ENCODE results near the gene RPS27.

RPS27 gene

DNA sequence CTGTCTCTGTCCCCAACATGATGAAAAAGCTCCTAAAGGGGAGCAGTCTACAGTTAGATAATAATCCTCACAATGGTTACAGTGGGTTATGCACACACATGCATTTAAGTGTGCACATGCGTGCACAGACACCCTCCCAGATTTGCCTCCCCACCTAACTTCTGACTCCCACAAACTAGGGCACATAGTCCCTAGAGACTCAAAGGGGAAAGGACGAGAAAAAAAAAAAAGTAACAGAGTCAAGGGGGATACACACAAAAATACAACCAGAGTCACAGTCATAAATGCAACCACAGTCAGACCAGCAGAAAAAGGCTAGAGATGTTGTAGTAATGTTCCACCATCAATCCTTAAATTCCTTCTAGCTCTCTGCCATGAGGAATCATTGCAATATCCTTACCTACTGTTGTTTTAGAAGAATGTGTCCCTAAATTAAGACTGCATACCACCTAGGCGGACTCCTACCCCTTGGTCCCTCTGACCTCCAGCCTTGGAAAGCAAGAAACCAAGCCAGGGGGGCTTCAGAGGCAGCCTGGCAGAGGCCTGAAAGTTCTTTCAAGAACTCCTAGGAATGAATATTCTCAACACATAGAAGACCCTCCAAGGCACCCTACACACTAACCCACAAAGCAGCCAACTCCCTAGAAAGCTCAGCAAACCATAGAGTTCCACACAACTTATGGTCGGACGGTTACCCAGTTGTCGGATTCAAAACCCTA lies 33.4 kb upstream of the RPS27 start:
- peak overlapping the region; percentile 93 for H3K4me3 Mint-ChIP-seq
- peak overlapping the region; percentile 98 for H3K27ac Mint-ChIP-seq
- no peaks in the 10 kb centered on the region for H3K27me3 Mint-ChIP-seq
- peaks cover 62% of the 10 kb centered on the region for H3K4me1 Mint-ChIP-seq (ENCODE audit: low read depth)
- peaks cover 78% of the 10 kb centered on the region for H3K36me3 Mint-ChIP-seq (ENCODE audit: low read depth)
- DNase-seq, result no peak
- no peaks in the 10 kb centered on the region for H3K9me3 Mint-ChIP-seq

GRCh38 chr1:153957744-153958110 lies 32.8 kb upstream of the RPS27 start:
- Mint-ChIP-seq H3K4me3 (peak overlapping the region; percentile 93), H3K27ac (peak overlapping the region; percentile 98), H3K27me3 (no peaks in the 10 kb centered on the region), H3K4me1 (ENCODE audit: low read depth) (peaks cover 68% of the 10 kb centered on the region), H3K9me3 (no peaks in the 10 kb centered on the region), H3K36me3 (ENCODE audit: low read depth) (peaks cover 78% of the 10 kb centered on the region)
- no peak for DNase-seq

DNA sequence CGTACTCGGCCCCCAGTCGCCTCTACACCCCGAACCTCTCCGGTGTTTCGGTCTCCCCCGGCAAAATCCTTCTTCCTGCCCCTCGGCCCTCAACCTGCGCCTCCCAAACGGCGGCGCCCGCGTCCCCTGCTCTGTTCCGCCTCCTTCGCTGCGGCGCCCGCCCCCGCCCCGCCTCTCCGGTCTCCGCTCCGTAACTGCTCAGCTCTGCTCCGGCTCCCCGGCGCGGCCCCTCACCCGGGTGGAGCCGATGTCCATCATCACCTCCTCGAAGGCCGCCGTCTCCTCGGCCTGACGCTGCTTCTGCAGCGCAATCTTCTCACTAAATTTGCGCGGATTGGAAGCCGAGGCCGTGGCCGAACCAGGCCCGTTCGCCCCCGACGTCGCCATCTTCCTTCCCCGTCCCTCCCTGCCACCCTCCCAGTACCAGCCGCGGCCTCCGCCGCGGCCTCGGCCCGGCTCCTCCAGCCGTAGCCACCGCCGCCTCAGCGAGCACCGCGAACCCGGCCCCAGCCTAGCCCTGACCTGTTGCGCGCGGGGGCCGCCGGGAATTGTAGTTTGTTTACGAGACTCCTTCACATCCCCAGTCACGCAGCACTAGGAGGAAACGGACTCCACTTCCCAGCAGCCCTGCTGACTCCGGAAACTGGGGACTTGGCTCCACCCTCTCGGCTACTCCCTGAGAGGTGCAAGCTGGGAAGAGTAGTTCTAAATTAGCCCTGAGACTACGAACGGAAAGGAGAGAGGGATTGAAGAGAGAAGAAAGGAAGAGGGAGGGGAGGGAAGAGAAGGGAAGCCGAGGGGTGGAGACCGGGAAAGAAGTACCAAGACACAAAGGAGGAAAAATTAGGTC lies 32.2 kb upstream of the RPS27 start, which contains the start of gene CRTC2:
Gene CRTC2 (minus strand): TSS at position 502 of the 850 bp plus-strand sequence. CDS start 115 bp downstream, at position 387.
- H3K4me1 Mint-ChIP-seq (ENCODE audit: low read depth), result peaks cover 67% of the 10 kb centered on the region
- H3K27me3 Mint-ChIP-seq, result no peaks in the 10 kb centered on the region

GRCh38 chr1:153958961-153959260 lies 31.7 kb upstream of the RPS27 start:
- Mint-ChIP-seq H3K36me3 (ENCODE audit: low read depth) (peaks cover 76% of the 10 kb centered on the region), H3K4me1 (ENCODE audit: low read depth) (peaks cover 69% of the 10 kb centered on the region), H3K9me3 (no peaks in the 10 kb centered on the region), H3K4me3 (peak overlapping the region; percentile 93), H3K27me3 (no peaks in the 10 kb centered on the region), H3K27ac (peak overlapping the region; percentile 98)
- DNase-seq, result no peak

More for the DNA sequence above, 32.2 kb upstream of the RPS27 start, which contains the start of gene CRTC2:
- peaks cover 80% of the 10 kb centered on the region for H3K36me3 Mint-ChIP-seq (ENCODE audit: low read depth)
- DNase-seq, result peak; percentile 95
- H3K27ac Mint-ChIP-seq, result peak within 1 kb of the TSS; percentile 98
- peak within 1 kb of the TSS; percentile 93 for H3K4me3 Mint-ChIP-seq
- H3K9me3 Mint-ChIP-seq, result no peaks in the 10 kb centered on the region

- peaks cover 69% of the 10 kb centered on the region for H3K4me1 Mint-ChIP-seq (ENCODE audit: low read depth)
- no peaks in the 10 kb centered on the region for H3K27me3 Mint-ChIP-seq
- peak overlapping the region; percentile 98 for H3K27ac Mint-ChIP-seq
- no peak overlapping the region for H3K4me3 Mint-ChIP-seq
- H3K9me3 Mint-ChIP-seq, result no peaks in the 10 kb centered on the region
- DNase-seq, result no peak
- H3K36me3 Mint-ChIP-seq (ENCODE audit: low read depth), result peaks cover 74% of the 10 kb centered on the region
Observed at GRCh38 chr1:153959454-153959853, 31.1 kb upstream of the RPS27 start.

- H3K27ac Mint-ChIP-seq, result peak overlapping the region; percentile 80
- no peaks in the 10 kb centered on the region for H3K27me3 Mint-ChIP-seq
- no peak for DNase-seq
- H3K4me3 Mint-ChIP-seq, result no peak overlapping the region
- H3K9me3 Mint-ChIP-seq, result no peaks in the 10 kb centered on the region
- H3K36me3 Mint-ChIP-seq (ENCODE audit: low read depth), result peaks cover 69% of the 10 kb centered on the region
- H3K4me1 Mint-ChIP-seq (ENCODE audit: low read depth), result peaks cover 62% of the 10 kb centered on the region
Observed at GRCh38 chr1:153960206-153960605, 30.4 kb upstream of the RPS27 start.

- Mint-ChIP-seq H3K27me3 (no peaks in the 10 kb centered on the region), H3K9me3 (no peaks in the 10 kb centered on the region), H3K27ac (peak overlapping the region; percentile 93), H3K36me3 (ENCODE audit: low read depth) (peaks cover 72% of the 10 kb centered on the region), H3K4me3 (peak overlapping the region; percentile 89), H3K4me1 (ENCODE audit: low read depth) (peaks cover 62% of the 10 kb centered on the region)
- DNase-seq, result no peak
Observed at GRCh38 chr1:153961421-153961820, 29.1 kb upstream of the RPS27 start.

- peaks cover 74% of the 10 kb centered on the region for H3K36me3 Mint-ChIP-seq (ENCODE audit: low read depth)
- peaks cover 59% of the 10 kb centered on the region for H3K4me1 Mint-ChIP-seq (ENCODE audit: low read depth)
- DNase-seq, result no peak
- no peaks in the 10 kb centered on the region for H3K9me3 Mint-ChIP-seq
- peak overlapping the region; percentile 93 for H3K27ac Mint-ChIP-seq
- H3K4me3 Mint-ChIP-seq, result peak overlapping the region; percentile 89
- no peaks in the 10 kb centered on the region for H3K27me3 Mint-ChIP-seq
Observed at GRCh38 chr1:153962088-153963029, 28.2 kb upstream of the RPS27 start.

GRCh38 chr1:153963030-153963849 lies 27.3 kb upstream of the RPS27 start, which contains the start of gene SLC39A1:
Gene SLC39A1, minus strand, starts transcription at chr1:153963537. Its CDS starts 822 bp downstream, at chr1:153962715.
- Mint-ChIP-seq H3K9me3 (no peaks in the 10 kb centered on the region), H3K4me3 (peak within 1 kb of the TSS; percentile 89), H3K27ac (peak within 1 kb of the TSS; percentile 93), H3K36me3 (ENCODE audit: low read depth) (peaks cover 67% of the 10 kb centered on the region), H3K27me3 (no peaks in the 10 kb centered on the region), H3K4me1 (ENCODE audit: low read depth) (peaks cover 66% of the 10 kb centered on the region)
- peak; percentile 96 for DNase-seq

DNA sequence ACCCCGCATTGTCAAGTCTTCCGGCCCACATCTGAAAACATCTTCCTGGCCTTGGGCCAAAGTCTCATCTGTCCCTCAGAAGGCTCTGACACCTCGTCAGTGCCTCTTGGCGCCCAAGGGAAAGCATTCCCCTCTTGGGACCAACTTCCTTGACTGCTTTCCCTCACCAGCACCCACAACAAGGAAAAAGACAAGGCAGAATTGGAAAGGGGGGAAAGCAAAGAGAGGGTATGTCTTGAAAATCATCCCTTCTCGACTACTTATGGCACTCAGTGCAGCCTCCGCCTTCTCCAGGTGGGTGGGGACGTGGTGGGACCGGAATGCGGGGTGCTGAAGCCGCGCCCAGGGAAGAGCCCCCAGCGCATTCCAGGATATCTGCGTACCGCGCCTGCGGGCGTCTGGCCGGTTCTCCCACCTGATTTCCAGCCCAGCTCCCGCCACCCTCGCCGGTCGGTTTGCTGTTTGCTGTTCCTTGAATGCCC lies 26.7 kb upstream of the RPS27 start:
- H3K36me3 Mint-ChIP-seq (ENCODE audit: low read depth), result peaks cover 65% of the 10 kb centered on the region
- peaks cover 68% of the 10 kb centered on the region for H3K4me1 Mint-ChIP-seq (ENCODE audit: low read depth)
- peak overlapping the region; percentile 93 for H3K27ac Mint-ChIP-seq
- no peaks in the 10 kb centered on the region for H3K9me3 Mint-ChIP-seq
- H3K4me3 Mint-ChIP-seq, result peak overlapping the region; percentile 89
- DNase-seq, result no peak
- no peaks in the 10 kb centered on the region for H3K27me3 Mint-ChIP-seq

DNA sequence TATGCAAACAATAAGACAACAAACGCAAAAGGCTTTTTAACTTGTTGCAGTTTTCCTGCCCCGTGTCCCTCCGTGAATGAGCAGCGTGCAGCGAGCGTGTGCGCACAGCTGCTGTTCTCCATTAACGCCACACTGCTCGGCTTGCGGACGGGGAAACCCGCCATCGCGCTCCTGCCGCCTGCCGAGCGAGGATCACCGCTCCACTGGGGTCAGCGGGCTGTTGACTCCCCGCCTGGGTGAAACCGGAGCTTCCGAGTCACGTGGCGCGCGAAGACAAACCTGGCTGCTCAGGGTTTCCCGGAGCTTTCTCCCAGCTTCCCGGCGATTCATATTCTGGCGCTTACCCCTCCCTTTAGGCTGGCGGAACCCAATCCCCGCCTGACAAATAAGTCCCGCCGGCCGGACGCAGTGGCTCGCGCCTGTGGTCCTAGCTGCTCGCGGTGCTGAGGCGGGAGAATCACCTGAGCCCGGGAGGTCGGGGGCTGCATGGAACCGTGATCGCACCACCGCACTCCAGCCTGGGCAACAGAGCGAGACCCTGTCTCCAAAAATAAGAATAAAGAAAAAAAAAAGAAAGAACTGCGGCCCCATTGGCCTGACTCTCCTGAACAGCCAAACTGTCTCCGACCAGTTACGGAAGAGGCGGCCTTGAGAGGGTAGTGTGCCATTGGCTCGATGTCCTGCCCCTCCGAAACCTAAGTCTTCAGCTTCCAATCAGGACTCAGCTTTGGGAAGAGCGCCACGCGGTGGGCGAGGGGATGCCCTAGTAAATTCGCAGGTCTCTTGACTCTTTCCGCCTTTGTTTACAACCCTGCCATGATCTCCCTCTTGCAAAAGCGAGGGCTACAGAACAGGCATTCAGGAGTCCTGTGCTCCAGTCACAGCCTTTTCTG lies 23.2 kb upstream of the RPS27 start, which contains the start of gene CREB3L4:
Gene CREB3L4 (plus strand): TSS at position 796 of the 893 bp plus-strand sequence. CDS start 624 bp downstream, outside the sequence.
- peaks cover 37% of the 10 kb centered on the region for H3K36me3 Mint-ChIP-seq (ENCODE audit: low read depth)
- no peaks in the 10 kb centered on the region for H3K27me3 Mint-ChIP-seq
- peak within 1 kb of the TSS; percentile 90 for H3K4me3 Mint-ChIP-seq
- DNase-seq, result peak; percentile 85
- H3K9me3 Mint-ChIP-seq, result no peaks in the 10 kb centered on the region
- H3K4me1 Mint-ChIP-seq (ENCODE audit: low read depth), result peaks cover 55% of the 10 kb centered on the region
- peak within 1 kb of the TSS; percentile 95 for H3K27ac Mint-ChIP-seq

DNA sequence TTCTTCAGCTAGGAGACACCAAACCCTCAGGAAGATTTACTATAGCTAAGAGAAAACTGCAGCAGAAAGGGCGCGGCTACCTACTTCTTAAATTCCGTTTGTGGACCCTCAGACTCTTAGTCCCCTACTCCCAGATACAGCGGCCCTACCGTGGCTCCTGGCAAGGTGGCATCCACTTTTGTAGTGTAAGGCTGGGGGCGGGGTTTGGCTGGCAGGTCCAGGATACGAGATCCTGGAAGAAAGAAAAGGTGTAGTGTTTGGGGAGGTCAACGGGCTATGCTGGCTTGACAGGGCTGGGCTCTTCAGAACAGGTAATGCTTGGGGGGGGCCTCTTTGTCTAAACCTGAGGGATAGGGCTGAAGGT lies 22.6 kb upstream of the RPS27 start:
- Mint-ChIP-seq H3K27ac (peak overlapping the region; percentile 95), H3K4me1 (ENCODE audit: low read depth) (peaks cover 53% of the 10 kb centered on the region), H3K9me3 (no peaks in the 10 kb centered on the region), H3K4me3 (peak overlapping the region; percentile 90), H3K36me3 (ENCODE audit: low read depth) (peaks cover 36% of the 10 kb centered on the region), H3K27me3 (no peaks in the 10 kb centered on the region)
- DNase-seq, result no peak
